Trophoblast cell (in vitro differentiated cells and primary cell): ENCODE measurements around the gene NLRX1.
"Not testable (repeated sequence)": the region's sequence is repeated elsewhere in the genome, so short reads cannot be mapped to it uniquely, and the experiment has no call there.

Source experiments
- DNase-seq, 2 donors: peaks; one replicate each; pipeline ENCODE4 v3.0.0-alpha.2; 2016
- H2AFZ ChIP-seq: 2 replicates; pipeline ENCODE4 v1.6.1; 2013; ENCODE audit warnings: low read length, moderate library complexity, mild to moderate bottlenecking; ENCODE audit not compliant: insufficient read depth, poor library complexity
- H2AK5ac ChIP-seq: 2 replicates; pipeline ENCODE4 v1.6.1; 2013; ENCODE audit warnings: mild to moderate bottlenecking, low read length
- H2BK120ac ChIP-seq: 2 replicates; pipeline ENCODE4 v1.6.1; 2013; ENCODE audit warnings: low read length, mild to moderate bottlenecking, moderate library complexity; ENCODE audit not compliant: insufficient read depth, poor library complexity
- H2BK12ac ChIP-seq: 2 replicates; pipeline ENCODE4 v1.6.1; 2013; ENCODE audit warnings: mild to moderate bottlenecking, low read length, moderate library complexity
- H2BK5ac ChIP-seq: 2 replicates; pipeline ENCODE4 v1.6.1; 2013; ENCODE audit warnings: low read length, low read depth, moderate library complexity, mild to moderate bottlenecking; ENCODE audit not compliant: poor library complexity
- H3K14ac ChIP-seq: 2 replicates; pipeline ENCODE4 v1.6.1; 2013; ENCODE audit warnings: mild to moderate bottlenecking, low read length
- H3K18ac ChIP-seq: 2 replicates; pipeline ENCODE4 v1.6.1; 2013; ENCODE audit warnings: mild to moderate bottlenecking, low read length
- H3K23ac ChIP-seq: 2 replicates; pipeline ENCODE4 v1.6.1; 2013; ENCODE audit warnings: low read length
- H3K27ac ChIP-seq: 2 replicates; pipeline ENCODE4 v1.5.1; 2013; ENCODE audit warnings: low read depth, mild to moderate bottlenecking, inconsistent platforms, low read length, moderate library complexity
- H3K27me3 ChIP-seq: 2 replicates; pipeline ENCODE4 v1.6.1; 2013; ENCODE audit warnings: inconsistent platforms, mild to moderate bottlenecking, low read length, moderate library complexity; ENCODE audit not compliant: insufficient read depth
- H3K36me3 ChIP-seq, 2 experiments: 1 replicate in 1 of 2; 2 replicates in 1 of 2; pipeline ENCODE4 v1.6.1; 2013; ENCODE audit warnings: low read length in 2 of 2, mild to moderate bottlenecking in 2 of 2, moderate library complexity in 1 of 2; ENCODE audit not compliant: insufficient read depth in 2 of 2, control insufficient read depth in 1 of 2
- H3K4ac ChIP-seq: 2 replicates; pipeline ENCODE4 v1.6.1; 2013; ENCODE audit warnings: low read depth, mild to moderate bottlenecking, low read length, moderate library complexity
- H3K4me1 ChIP-seq, 2 experiments: 1 replicate in 1 of 2; 2 replicates in 1 of 2; pipeline ENCODE4 v1.6.1; 2013; ENCODE audit warnings: low read length in 2 of 2, mild to moderate bottlenecking in 2 of 2, moderate library complexity in 1 of 2; ENCODE audit not compliant: insufficient read depth in 2 of 2, control insufficient read depth in 1 of 2
- H3K4me2 ChIP-seq: 2 replicates; pipeline ENCODE4 v1.6.1; 2013; ENCODE audit warnings: inconsistent platforms, mild to moderate bottlenecking, low read length, moderate library complexity
- H3K4me3 ChIP-seq: 2 replicates; pipeline ENCODE4 v1.5.1; 2013; ENCODE audit warnings: mild to moderate bottlenecking, low read depth, low read length, inconsistent platforms
- H3K79me1 ChIP-seq: one replicate; pipeline ENCODE4 v1.6.1; 2013; ENCODE audit warnings: low read length
- H3K79me2 ChIP-seq: 2 replicates; pipeline ENCODE4 v1.6.1; 2013; ENCODE audit warnings: low read length, mild to moderate bottlenecking; ENCODE audit not compliant: control insufficient read depth, insufficient read depth, poor library complexity
- H3K9ac ChIP-seq: 2 replicates; pipeline ENCODE4 v1.6.1; 2013; ENCODE audit warnings: mild to moderate bottlenecking, low read length
- H3K9me3 ChIP-seq: 2 replicates; pipeline ENCODE4 v1.6.1; 2013; ENCODE audit warnings: low read depth, mild to moderate bottlenecking, control low read depth, inconsistent platforms, low read length; ENCODE audit not compliant: insufficient read depth
- H4K12ac ChIP-seq: 2 replicates; pipeline ENCODE4 v1.6.1; 2013; ENCODE audit warnings: low read depth, mild to moderate bottlenecking, low read length, moderate library complexity
- H4K8ac ChIP-seq: 2 replicates; pipeline ENCODE4 v1.6.1; 2013; ENCODE audit warnings: low read depth, mild to moderate bottlenecking, low read length, moderate library complexity
- H4K91ac ChIP-seq: one replicate; pipeline ENCODE4 v1.6.1; 2013; ENCODE audit warnings: low read depth, mild to moderate bottlenecking, low read length, moderate library complexity
- WGBS: extraction: QIAGEN DNeasy Blood & Tissue Kit; methylation state at CpG from one replicate; pipeline ENCODE4 v1.1.7; 2013; ENCODE audit warnings: missing lambda C conversion rate; ENCODE audit not compliant: insufficient read length, insufficient coverage; ENCODE audit errors: extremely low coverage; 5-methylcytosine and 5-hydroxymethylcytosine counted together

NLRX1 gene

GRCh38 chr11:119189393-119189792, 20.9 kb downstream of the NLRX1 start:
- Histone ChIP-seq H3K9me3 (peaks cover 3% of the 10 kb centered on the region), H3K9ac (no peak overlapping the region), H3K79me1 (no peaks in the 10 kb centered on the region), H3K4me3 (no peak overlapping the region), H3K27me3 (no peaks in the 10 kb centered on the region), H3K14ac (no peak overlapping the region), H3K27ac (no peak overlapping the region), H3K36me3 (no peaks in the 10 kb centered on the region), H2AFZ (no peak overlapping the region), H3K4ac (no peak overlapping the region), H4K91ac (no peak overlapping the region), H4K8ac (no peak overlapping the region), H3K4me2 (no peak overlapping the region), H3K79me2 (no peaks in the 10 kb centered on the region), H2AK5ac (no peak overlapping the region), H3K18ac (no peak overlapping the region), H2BK5ac (no peak overlapping the region), H3K4me1 (no peaks in the 10 kb centered on the region), H3K23ac (no peak overlapping the region), H2BK12ac (no peak overlapping the region), H4K12ac (no peak overlapping the region), H2BK120ac (no peak overlapping the region)
- WGBS = no CpG with 5 or more reads among the region's 4 CpGs
- DNase-seq = no peak

GRCh38 chr11:119190531-119190930, 22.0 kb downstream of the NLRX1 start:
- H2AK5ac ChIP-seq = no peak overlapping the region
- no peak overlapping the region for H4K12ac ChIP-seq
- H3K4ac ChIP-seq = no peak overlapping the region
- H3K36me3 ChIP-seq = no peaks in the 10 kb centered on the region
- H2BK5ac ChIP-seq = no peak overlapping the region
- H3K23ac ChIP-seq = no peak overlapping the region
- peak in 1 of 2 donors; percentile 30 for DNase-seq
- no peak overlapping the region for H2BK12ac ChIP-seq
- no peak overlapping the region for H4K91ac ChIP-seq
- H3K79me2 ChIP-seq = no peaks in the 10 kb centered on the region
- no peak overlapping the region for H3K18ac ChIP-seq
- no peaks in the 10 kb centered on the region for H3K27me3 ChIP-seq
- no peak overlapping the region for H2BK120ac ChIP-seq
- H3K14ac ChIP-seq = no peak overlapping the region
- H3K9me3 ChIP-seq = peaks cover 4% of the 10 kb centered on the region
- H3K4me2 ChIP-seq = no peak overlapping the region
- no peaks in the 10 kb centered on the region for H3K4me1 ChIP-seq
- no peak overlapping the region for H3K4me3 ChIP-seq
- H3K79me1 ChIP-seq = no peaks in the 10 kb centered on the region
- H3K9ac ChIP-seq = no peak overlapping the region
- H3K27ac ChIP-seq = no peak overlapping the region
- no peak overlapping the region for H2AFZ ChIP-seq
- no CpG with 5 or more reads among the region's 9 CpGs for WGBS
- no peak overlapping the region for H4K8ac ChIP-seq

GRCh38 chr11:119191265-119191664, 22.7 kb downstream of the NLRX1 start:
- H3K4me3 ChIP-seq, H3K14ac ChIP-seq: not testable (repeated sequence)

GRCh38 chr11:119192111-119192510, 23.6 kb downstream of the NLRX1 start:
- H4K12ac ChIP-seq = no peak overlapping the region
- no peak overlapping the region for H3K18ac ChIP-seq
- no peak overlapping the region for H3K27ac ChIP-seq
- no peak overlapping the region for H2AFZ ChIP-seq
- no peaks in the 10 kb centered on the region for H3K27me3 ChIP-seq
- H3K79me2 ChIP-seq = no peaks in the 10 kb centered on the region
- H3K4ac ChIP-seq = no peak overlapping the region
- H4K8ac ChIP-seq = no peak overlapping the region
- no peaks in the 10 kb centered on the region for H3K79me1 ChIP-seq
- H3K36me3 ChIP-seq = no peaks in the 10 kb centered on the region
- H3K4me3 ChIP-seq = no peak overlapping the region
- no peak overlapping the region for H4K91ac ChIP-seq
- H2AK5ac ChIP-seq = no peak overlapping the region
- H2BK12ac ChIP-seq = no peak overlapping the region
- no peak overlapping the region for H3K9ac ChIP-seq
- no peak overlapping the region for H3K23ac ChIP-seq
- peak; percentile 79 to 93 for DNase-seq
- no peaks in the 10 kb centered on the region for H3K4me1 ChIP-seq
- no peak overlapping the region for H2BK120ac ChIP-seq
- no peak overlapping the region for H2BK5ac ChIP-seq
- peaks cover 4% of the 10 kb centered on the region for H3K9me3 ChIP-seq
- no peak overlapping the region for H3K4me2 ChIP-seq
- H3K14ac ChIP-seq = no peak overlapping the region
- no CpG with 5 or more reads among the region's 3 CpGs for WGBS

More at GRCh38 chr11:119191265-119191664, 22.7 kb downstream of the NLRX1 start:
- H3K36me3 ChIP-seq, H3K79me1 ChIP-seq, H3K27ac ChIP-seq, H2BK5ac ChIP-seq, H4K8ac ChIP-seq, H3K18ac ChIP-seq, H2BK12ac ChIP-seq, H3K23ac ChIP-seq, H3K79me2 ChIP-seq, H2AK5ac ChIP-seq, H3K9me3 ChIP-seq, H3K4ac ChIP-seq, H3K9ac ChIP-seq, H2BK120ac ChIP-seq, H3K4me2 ChIP-seq, H2AFZ ChIP-seq, H3K4me1 ChIP-seq, H4K91ac ChIP-seq, H4K12ac ChIP-seq, H3K27me3 ChIP-seq: not testable (repeated sequence)
- DNase-seq = peak; percentile 47 to 49
- WGBS = no CpG with 5 or more reads among the region's 14 CpGs
